ENCODE measurements around the gene PKHD1.
"Not testable (repeated sequence)": the region's sequence is repeated elsewhere in the genome, so short reads cannot be mapped to it uniquely, and the experiment has no call there.

PKHD1 gene

GRCh38 chr6:51918347-51918746 lies 169.1 kb downstream of the PKHD1 start:
- DNase-seq: not testable (repeated sequence)

GRCh38 chr6:51915098-51915497 lies 172.3 kb downstream of the PKHD1 start:
- no peak for DNase-seq

GRCh38 chr6:51913265-51913664 lies 174.1 kb downstream of the PKHD1 start:
- no peak for DNase-seq

- DNase-seq: no peak
Measured at GRCh38 chr6:51910851-51911250, 176.6 kb downstream of the PKHD1 start.

- DNase-seq: no peak
Measured at GRCh38 chr6:51908243-51908642, 179.2 kb downstream of the PKHD1 start.

GRCh38 chr6:51901766-51902764 lies 185.3 kb downstream of the PKHD1 start:
- no peak for DNase-seq

- no peak for DNase-seq
Measured at GRCh38 chr6:51893366-51893765, 194.0 kb downstream of the PKHD1 start.

- no peak for DNase-seq
Measured at GRCh38 chr6:51892750-51893149, 194.7 kb downstream of the PKHD1 start.

- no peak for DNase-seq
Measured at GRCh38 chr6:51892339-51892738, 195.1 kb downstream of the PKHD1 start.

GRCh38 chr6:51891784-51892183 lies 195.6 kb downstream of the PKHD1 start:
- DNase-seq: no peak

- DNase-seq: no peak
Measured at GRCh38 chr6:51887859-51888258, 199.6 kb downstream of the PKHD1 start.

- no peak for DNase-seq
Measured at GRCh38 chr6:51885957-51886356, 201.5 kb downstream of the PKHD1 start.

- no peak for DNase-seq
Measured at GRCh38 chr6:51868591-51869355, 218.6 kb downstream of the PKHD1 start.

- DNase-seq: no peak
Measured at GRCh38 chr6:51866867-51867266, 220.5 kb downstream of the PKHD1 start.

- DNase-seq: no peak
Measured at GRCh38 chr6:51865996-51866395, 221.4 kb downstream of the PKHD1 start.

GRCh38 chr6:51865176-51865575 lies 222.2 kb downstream of the PKHD1 start:
- no peak for DNase-seq

GRCh38 chr6:51857134-51857533 lies 230.3 kb downstream of the PKHD1 start:
- no peak for DNase-seq

GRCh38 chr6:51856508-51856907 lies 230.9 kb downstream of the PKHD1 start:
- no peak for DNase-seq

- no peak for DNase-seq
Measured at GRCh38 chr6:51855310-51856082, 231.9 kb downstream of the PKHD1 start.

GRCh38 chr6:51854876-51855275 lies 232.5 kb downstream of the PKHD1 start:
- no peak for DNase-seq

- DNase-seq: no peak
Measured at GRCh38 chr6:51854347-51854746, 233.1 kb downstream of the PKHD1 start.

- not testable (repeated sequence) for DNase-seq
Measured at GRCh38 chr6:51853109-51853508, 234.3 kb downstream of the PKHD1 start.

- DNase-seq: no peak
Measured at GRCh38 chr6:51846531-51846930, 240.9 kb downstream of the PKHD1 start.

Data from NK-92 treated with Interleukin-12 subunit alpha and Interleukin-12 subunit beta, amount 100 ng/mL, for 24 hours (cell line).